Body of pancreas (tissue), 4 donors: Measurements from ENCODE around the gene CACNB3. TPM values are rescaled to one million over a fixed set of nuclear protein-coding genes. Genes with fewer than 3 reads are reported as not detected.
"Not testable (repeated sequence)": the region's sequence is repeated elsewhere in the genome, so short reads cannot be mapped to it uniquely, and the experiment has no call there.

Source experiments
- ATAC-seq: fragments of 150-250 bp; one replicate; pipeline ENCODE4 v1.9.1; 2016
- DNase-seq, 4 donors: peaks; one replicate each; pipeline ENCODE4 v3.0.0-alpha.2; 2019
- H3K27ac ChIP-seq, 4 donors: fragments of 200-600 bp; sonication (generic); 1 replicate in 3 of 4; 2 replicates in 1 of 4; pipeline versions ENCODE4 v1.5.1 to v1.6.1; 2016 to 2019; ENCODE audit warnings: mild to moderate bottlenecking in 1 of 4, mixed read lengths in 1 of 4, moderate library complexity in 1 of 4
- H3K27me3 ChIP-seq, 2 donors: fragments of 200-600 bp; sonication (generic); one replicate each; pipeline ENCODE4 v1.6.0; 2016; ENCODE audit warnings: mild to moderate bottlenecking in 1 of 2
- H3K36me3 ChIP-seq, 2 donors: fragments of 200-600 bp; sonication (generic); replicated peaks in 1 of 2; 2 replicates each; pipeline ENCODE4 v1.5.1; 2016; ENCODE audit warnings: low read depth in 2 of 2; ENCODE audit not compliant: insufficient read depth in 1 of 2
- H3K4me1 ChIP-seq: fragments of 200-600 bp; sonication (generic); one replicate; pipeline ENCODE4 v1.6.0; 2016
- H3K4me3 ChIP-seq, 2 donors: fragments of 200-600 bp; sonication (generic); 1 replicate in 1 of 2; 2 replicates in 1 of 2; pipeline ENCODE4 v1.5.1; 2016 to 2019
- H3K9me3 ChIP-seq, 3 donors: fragments of 200-600 bp; sonication (generic); 1 replicate in 2 of 3; 2 replicates in 1 of 3; pipeline ENCODE4 v1.5.1; 2016
- CTCF ChIP-seq, 7 experiments: fragments of 450-650 bp in 4 of 7; fragments of 200-600 bp in 3 of 7; sonication (generic) in 3 of 7; IDR thresholded peaks; one replicate each; pipeline ENCODE4 v1.5.1; 2016 to 2019; ENCODE audit warnings: antibody characterized with exemption in 7 of 7
- POLR2A ChIP-seq, 3 donors: fragments of 450-650 bp; IDR thresholded peaks; one replicate each; pipeline ENCODE4 v1.6.1; 2016; ENCODE audit warnings: antibody characterized with exemption in 3 of 3, mild to moderate bottlenecking in 2 of 3
- WGBS, 2 donors: methylation state at CpG; one replicate each; pipeline ENCODE4 v1.1.5; 2017; 5-methylcytosine and 5-hydroxymethylcytosine counted together
- intact Hi-C: fragments of 100-400 bp; cut with DNase I; formaldehyde crosslinking; loops from one replicate; pipeline ENCODE4 v1.15.1; 2023
- total RNA-seq, 2 donors: library from RNA; depleted of rRNA; stranded (reverse); fragments of >200 nt; gene quantifications; one replicate each; pipeline ENCODE4 v1.1.0, GENCODE V29; 2016

CACNB3 gene
- total RNA-seq, 2 donors from 2014 or later = 4.0 to 6.7 TPM

- Histone ChIP-seq H3K27me3 (no peaks in the 10 kb centered on the region), H3K27ac (no peak overlapping the region), H3K4me1 (no peaks in the 10 kb centered on the region), H3K9me3 (no peaks in the 10 kb centered on the region), H3K4me3 (no peak overlapping the region), H3K36me3 (peaks cover 16 to 67% of the 10 kb centered on the region in 2 donors)
- DNase-seq (no peak), ATAC-seq (no peak)
- TF ChIP-seq POLR2A (IDR thresholded peaks at IDR 0.05) = no peak
- TF ChIP-seq CTCF (IDR thresholded peaks at IDR 0.05) = no peak
- intact Hi-C loops = no loop called here
- 81 to 91% methylated on average over 12 of the region's 12 CpGs for WGBS, 2 donors
Measured at GRCh38 chr12:48832321-48833060, 14.2 kb downstream of the CACNB3 start.

- TF ChIP-seq POLR2A (IDR thresholded peaks at IDR 0.05) (no peak), CTCF (IDR thresholded peaks at IDR 0.05) (no peak)
- 75 to 85% methylated on average over 3 to 4 of the region's 4 CpGs for WGBS, 2 donors
- no peak for ATAC-seq
Measured at GRCh38 chr12:48838048-48838447, 19.8 kb downstream of the CACNB3 start.

GRCh38 chr12:48842021-48842420 is 23.7 kb downstream of the CACNB3 start:
- H3K36me3 ChIP-seq = peaks cover 32 to 41% of the 10 kb centered on the region in 2 donors
- DNase-seq, H3K27ac ChIP-seq, H3K9me3 ChIP-seq, H3K4me3 ChIP-seq, ATAC-seq, intact Hi-C loops, H3K27me3 ChIP-seq, H3K4me1 ChIP-seq: not testable (repeated sequence)
- WGBS, 2 donors = 83% methylated on average over 2 of the region's 29 CpGs; no CpG with 5 or more reads in 1 of the 2 donors

More at GRCh38 chr12:48838048-48838447, 19.8 kb downstream of the CACNB3 start:
- H3K27me3 ChIP-seq = no peaks in the 10 kb centered on the region
- no peaks in the 10 kb centered on the region for H3K9me3 ChIP-seq
- H3K27ac ChIP-seq = no peak overlapping the region
- H3K36me3 ChIP-seq = peaks cover 39 to 56% of the 10 kb centered on the region in 2 donors
- intact Hi-C loops = no loop called here
- DNase-seq = no peak
- no peak overlapping the region for H3K4me3 ChIP-seq
- no peaks in the 10 kb centered on the region for H3K4me1 ChIP-seq

- peak within 1 kb of the TSS; percentile 12 to 81 (median 50) for H3K27ac ChIP-seq
- no peaks in the 10 kb centered on the region for H3K27me3 ChIP-seq
- no peaks in the 10 kb centered on the region for H3K9me3 ChIP-seq
- 0 to 1% methylated on average over 11 to 53 of the region's 53 CpGs for WGBS, 2 donors
- no peaks in the 10 kb centered on the region for H3K36me3 ChIP-seq
- peak; percentile 94 to 97 (median 95) for DNase-seq
- H3K4me3 ChIP-seq = peak within 1 kb of the TSS; percentile 17 to 55
- intact Hi-C loops = loop anchor here (10.0 kb wide), 1 partner anchor 83 kb away; no protein-coding TSS in a partner anchor
- TF ChIP-seq CTCF (IDR thresholded peaks at IDR 0.05) (peak in 1 of 7 experiments; percentile 9), POLR2A (IDR thresholded peaks at IDR 0.05) (peak; percentile 40 to 85 (median 70))
- peak; percentile 98 for ATAC-seq
- peaks cover 25% of the 10 kb centered on the region for H3K4me1 ChIP-seq
Measured at GRCh38 chr12:48851883-48852733, 33.8 kb downstream of the CACNB3 start, which contains the start of gene DDX23. DDX23 (minus strand) TSS chr12:48852163; CDS start chr12:48845782, 6,381 bp downstream.
